Measurements from ENCODE around the gene SEPTIN14. TPM values are rescaled to one million over a fixed set of nuclear protein-coding genes. Genes with fewer than 3 reads are reported as not detected.
"Not testable (repeated sequence)": the region's sequence is repeated elsewhere in the genome, so short reads cannot be mapped to it uniquely, and the experiment has no call there.

The SEPTIN14 gene
- total RNA-seq, 2 experiments from 2014 or later, result not detected

DNA sequence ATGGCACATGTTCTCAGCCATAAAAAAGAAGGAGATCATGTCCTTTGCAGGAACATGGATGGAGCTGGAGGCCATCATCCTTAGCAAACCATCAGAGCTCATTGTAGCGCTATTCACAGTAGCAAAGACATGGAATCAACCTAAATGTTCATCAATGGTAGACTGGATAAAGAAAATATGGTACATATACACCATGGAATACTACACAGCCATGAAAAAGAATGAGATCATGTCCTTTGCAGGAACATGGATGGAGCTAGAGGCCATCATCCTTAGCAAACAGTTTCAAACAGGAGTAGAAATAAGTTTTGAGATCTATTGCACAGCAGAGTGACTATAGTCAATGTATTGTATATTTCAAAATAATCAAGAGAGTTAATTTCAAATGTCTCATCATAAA is 17.4 kb downstream of the SEPTIN14 start:
- H3K4me3 Mint-ChIP-seq; H3K27ac Mint-ChIP-seq; H3K9me3 Mint-ChIP-seq; POLR2A ChIA-PET; H3K36me3 Mint-ChIP-seq; ATAC-seq (ENCODE audit: low read depth); H3K4me1 Mint-ChIP-seq; DNase-seq; H3K27me3 Mint-ChIP-seq: not testable (repeated sequence)

DNA sequence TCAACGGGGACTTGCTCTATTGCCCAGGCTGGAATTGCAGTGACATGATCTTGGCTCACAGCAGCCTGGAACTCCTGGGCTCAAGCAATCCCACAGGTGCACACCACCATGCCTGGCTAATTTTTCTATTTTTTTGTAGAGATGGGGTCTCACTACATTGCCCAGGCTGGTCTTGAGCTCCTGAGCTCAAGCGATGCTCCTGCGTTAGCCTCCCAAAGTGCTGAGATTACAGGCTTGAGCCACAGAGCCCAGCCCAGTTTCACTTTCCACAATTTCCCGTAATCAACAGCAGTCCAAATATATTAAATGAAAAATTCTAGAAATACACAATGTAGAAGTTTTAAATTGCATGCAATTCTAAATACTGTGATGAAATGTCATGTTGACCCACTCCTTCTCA is 24.0 kb downstream of the SEPTIN14 start:
- POLR2A ChIA-PET, result no interaction called here

DNA sequence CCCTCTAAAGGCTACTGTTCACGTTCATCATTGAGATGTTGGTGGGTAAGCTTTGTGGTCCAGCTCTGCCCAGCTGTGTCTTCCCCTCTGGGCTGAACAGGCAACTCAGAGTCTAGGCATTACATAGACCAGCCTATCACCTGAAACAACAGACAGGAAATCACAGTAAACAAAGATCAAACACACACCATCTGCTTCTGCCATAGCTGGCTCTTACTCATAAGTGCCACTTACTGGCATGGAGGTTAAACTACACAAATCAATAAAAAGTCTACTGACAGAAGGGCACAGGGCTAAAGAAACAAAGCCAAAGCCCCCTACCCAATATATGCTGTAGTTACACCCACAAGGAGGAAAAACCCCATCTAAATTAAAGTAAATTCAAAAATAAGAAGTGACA is 35.0 kb downstream of the SEPTIN14 start:
- no peak for DNase-seq
- H3K27me3 Mint-ChIP-seq, result no peaks in the 10 kb centered on the region
- POLR2A ChIA-PET, result no interaction called here

More for the DNA sequence above, 24.0 kb downstream of the SEPTIN14 start:
- H3K4me3 Mint-ChIP-seq, result no peak overlapping the region
- no peak for ATAC-seq (ENCODE audit: low read depth)
- no peaks in the 10 kb centered on the region for H3K4me1 Mint-ChIP-seq
- no peaks in the 10 kb centered on the region for H3K9me3 Mint-ChIP-seq
- no peak for DNase-seq
- H3K36me3 Mint-ChIP-seq, result no peaks in the 10 kb centered on the region
- no peaks in the 10 kb centered on the region for H3K27me3 Mint-ChIP-seq
- H3K27ac Mint-ChIP-seq, result no peak overlapping the region

GRCh38 chr7:55818686-55819085 is 43.9 kb downstream of the SEPTIN14 start:
- H3K27ac Mint-ChIP-seq, result no peak overlapping the region
- H3K9me3 Mint-ChIP-seq, result peaks cover 12% of the 10 kb centered on the region
- no peak overlapping the region for H3K4me3 Mint-ChIP-seq
- POLR2A ChIA-PET, result no interaction called here
- no peaks in the 10 kb centered on the region for H3K27me3 Mint-ChIP-seq
- DNase-seq, result no peak
- no peaks in the 10 kb centered on the region for H3K36me3 Mint-ChIP-seq
- no peaks in the 10 kb centered on the region for H3K4me1 Mint-ChIP-seq
- no peak for ATAC-seq (ENCODE audit: low read depth)

More for the DNA sequence above, 35.0 kb downstream of the SEPTIN14 start:
- H3K9me3 Mint-ChIP-seq, result peaks cover 13% of the 10 kb centered on the region
- no peak for ATAC-seq (ENCODE audit: low read depth)
- H3K4me1 Mint-ChIP-seq, result no peaks in the 10 kb centered on the region
- H3K27ac Mint-ChIP-seq, result no peak overlapping the region
- H3K4me3 Mint-ChIP-seq, result no peak overlapping the region
- no peaks in the 10 kb centered on the region for H3K36me3 Mint-ChIP-seq

GRCh38 chr7:55797260-55797659 is 65.3 kb downstream of the SEPTIN14 start:
- H3K36me3 Mint-ChIP-seq; H3K4me1 Mint-ChIP-seq; ATAC-seq (ENCODE audit: low read depth); POLR2A ChIA-PET; DNase-seq; H3K27ac Mint-ChIP-seq; H3K27me3 Mint-ChIP-seq; H3K4me3 Mint-ChIP-seq: not testable (repeated sequence)
- H3K9me3 Mint-ChIP-seq, result peaks cover 10% of the 10 kb centered on the region

- Mint-ChIP-seq H3K36me3 (no peaks in the 10 kb centered on the region), H3K4me1 (no peaks in the 10 kb centered on the region), H3K4me3 (no peak overlapping the region), H3K9me3 (peaks cover 10% of the 10 kb centered on the region), H3K27me3 (no peaks in the 10 kb centered on the region), H3K27ac (no peak overlapping the region)
- no peak for ATAC-seq (ENCODE audit: low read depth)
- DNase-seq, result no peak
- POLR2A ChIA-PET, result no interaction called here
These were observed 68.0 kb downstream of the SEPTIN14 start for GRCh38 chr7:55794527-55794926.

DNA sequence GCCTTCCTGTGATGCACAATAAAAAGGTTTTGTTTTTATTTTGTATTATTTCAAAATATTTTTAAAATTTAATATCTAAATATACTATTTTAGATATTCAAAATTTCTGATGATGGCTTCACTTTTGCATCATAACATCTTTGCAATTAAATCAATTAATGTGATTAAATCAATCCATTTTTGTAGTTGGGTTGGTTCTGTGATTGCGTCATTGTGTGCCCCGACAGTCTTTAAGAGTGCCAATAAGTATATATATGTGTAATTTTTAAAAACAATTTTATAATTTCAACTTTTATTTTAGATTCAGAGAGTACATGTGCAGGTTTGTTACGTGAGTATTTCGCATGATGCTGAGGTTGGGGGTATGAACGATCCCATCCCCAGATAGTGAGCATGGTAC is 70.5 kb downstream of the SEPTIN14 start:
- peaks cover 7% of the 10 kb centered on the region for H3K9me3 Mint-ChIP-seq

DNA sequence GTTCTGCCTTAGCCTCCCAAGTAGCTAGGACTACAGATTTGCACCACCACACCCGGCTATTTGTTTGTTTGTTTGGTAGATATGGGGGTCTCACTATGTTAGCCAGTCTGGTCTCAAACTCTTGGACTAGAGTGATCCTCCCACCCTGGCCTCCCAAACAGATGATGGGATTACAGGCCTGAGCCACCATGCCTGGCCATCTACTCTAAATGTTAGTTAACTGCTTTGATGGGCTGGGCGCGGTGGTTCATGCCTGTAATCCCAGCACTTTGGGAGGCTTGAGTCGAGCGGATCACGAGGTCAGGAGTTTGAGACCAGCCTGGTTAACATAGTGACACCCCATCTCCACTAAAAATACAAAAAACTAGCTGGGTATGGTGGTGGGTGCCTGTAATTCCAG is 74.8 kb downstream of the SEPTIN14 start:
- DNase-seq (no peak), ATAC-seq (ENCODE audit: low read depth) (no peak)
- H3K9me3 Mint-ChIP-seq, result no peaks in the 10 kb centered on the region
- peaks cover 2% of the 10 kb centered on the region for H3K27me3 Mint-ChIP-seq
- POLR2A ChIA-PET, result no interaction called here
- H3K36me3 Mint-ChIP-seq, result no peaks in the 10 kb centered on the region
- H3K4me1 Mint-ChIP-seq, result no peaks in the 10 kb centered on the region
- no peak overlapping the region for H3K27ac Mint-ChIP-seq
- no peak overlapping the region for H3K4me3 Mint-ChIP-seq

More for the DNA sequence above, 70.5 kb downstream of the SEPTIN14 start:
- Mint-ChIP-seq H3K27me3 (no peaks in the 10 kb centered on the region), H3K4me3 (no peak overlapping the region), H3K4me1 (no peaks in the 10 kb centered on the region), H3K36me3 (no peaks in the 10 kb centered on the region), H3K27ac (no peak overlapping the region)
- ATAC-seq (ENCODE audit: low read depth) (no peak), DNase-seq (no peak)
- POLR2A ChIA-PET, result no interaction called here

- Mint-ChIP-seq H3K4me3 (no peak overlapping the region), H3K27ac (no peak overlapping the region), H3K4me1 (no peaks in the 10 kb centered on the region), H3K9me3 (no peaks in the 10 kb centered on the region), H3K36me3 (no peaks in the 10 kb centered on the region), H3K27me3 (peaks cover 2% of the 10 kb centered on the region)
- DNase-seq (no peak), ATAC-seq (ENCODE audit: low read depth) (no peak)
- POLR2A ChIA-PET, result no interaction called here
These were observed 75.7 kb downstream of the SEPTIN14 start for GRCh38 chr7:55786901-55787300.

DNA sequence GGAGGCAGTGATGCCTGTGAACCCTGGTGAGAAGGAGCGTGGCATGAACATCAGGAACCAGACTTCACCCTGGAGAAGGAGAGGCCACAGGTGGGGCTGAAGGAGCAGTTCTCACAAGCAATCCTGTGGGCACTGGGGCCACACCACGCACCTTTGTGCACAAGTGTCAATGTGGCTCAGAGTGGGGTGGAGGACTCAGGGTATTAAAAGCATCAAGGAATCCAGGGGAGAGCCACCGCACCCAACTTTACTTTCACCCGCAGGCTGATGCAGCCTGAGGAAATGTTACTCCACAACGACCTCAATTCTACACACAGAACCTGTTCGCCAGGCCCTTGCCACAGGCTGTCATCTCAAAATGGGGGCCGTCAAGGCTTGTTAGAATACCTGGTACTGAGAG is 77.1 kb downstream of the SEPTIN14 start:
- H3K4me1 Mint-ChIP-seq; DNase-seq; H3K36me3 Mint-ChIP-seq; ATAC-seq (ENCODE audit: low read depth); H3K27me3 Mint-ChIP-seq; POLR2A ChIA-PET; H3K27ac Mint-ChIP-seq; H3K9me3 Mint-ChIP-seq; H3K4me3 Mint-ChIP-seq: not testable (repeated sequence)

- ATAC-seq (ENCODE audit: low read depth) (no peak), DNase-seq (no peak)
- Mint-ChIP-seq H3K4me1 (no peaks in the 10 kb centered on the region), H3K4me3 (no peak overlapping the region), H3K27me3 (peaks cover 2% of the 10 kb centered on the region), H3K9me3 (no peaks in the 10 kb centered on the region), H3K27ac (no peak overlapping the region), H3K36me3 (no peaks in the 10 kb centered on the region)
- POLR2A ChIA-PET, result no interaction called here
These were observed 78.4 kb downstream of the SEPTIN14 start for GRCh38 chr7:55784151-55784550.

GRCh38 chr7:55778631-55779030 is 83.9 kb downstream of the SEPTIN14 start:
- ATAC-seq (ENCODE audit: low read depth) (no peak), DNase-seq (no peak)
- Mint-ChIP-seq H3K27me3 (peaks cover 2% of the 10 kb centered on the region), H3K36me3 (no peaks in the 10 kb centered on the region), H3K9me3 (no peaks in the 10 kb centered on the region), H3K27ac (no peak overlapping the region), H3K4me3 (no peak overlapping the region), H3K4me1 (no peaks in the 10 kb centered on the region)
- POLR2A ChIA-PET, result no interaction called here

DNA sequence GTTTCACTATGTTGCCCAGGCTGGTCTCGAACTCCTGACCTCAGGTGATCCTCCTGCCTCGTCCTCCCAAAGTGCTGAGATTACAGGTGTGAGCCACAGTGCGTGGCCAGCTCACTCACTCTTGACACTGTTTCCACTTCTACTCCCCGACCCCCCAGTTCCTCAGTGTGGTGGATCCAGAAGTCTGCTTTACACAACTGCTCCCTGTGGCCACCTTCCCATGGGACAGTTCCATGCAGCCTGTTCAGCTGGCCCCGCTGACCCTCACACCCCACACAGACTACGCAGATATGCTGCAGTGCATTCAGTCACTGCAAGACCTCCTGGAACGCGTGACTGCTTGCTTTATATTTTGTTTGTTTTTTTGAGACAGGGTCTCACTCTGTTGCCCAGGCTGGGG is 86.4 kb downstream of the SEPTIN14 start:
- ATAC-seq (ENCODE audit: low read depth) (no peak), DNase-seq (no peak)
- POLR2A ChIA-PET, result no interaction called here
- H3K4me3 Mint-ChIP-seq, result no peak overlapping the region
- no peaks in the 10 kb centered on the region for H3K36me3 Mint-ChIP-seq
- H3K4me1 Mint-ChIP-seq, result no peaks in the 10 kb centered on the region
- H3K27ac Mint-ChIP-seq, result no peak overlapping the region
- H3K27me3 Mint-ChIP-seq, result no peaks in the 10 kb centered on the region
- no peaks in the 10 kb centered on the region for H3K9me3 Mint-ChIP-seq

DNA sequence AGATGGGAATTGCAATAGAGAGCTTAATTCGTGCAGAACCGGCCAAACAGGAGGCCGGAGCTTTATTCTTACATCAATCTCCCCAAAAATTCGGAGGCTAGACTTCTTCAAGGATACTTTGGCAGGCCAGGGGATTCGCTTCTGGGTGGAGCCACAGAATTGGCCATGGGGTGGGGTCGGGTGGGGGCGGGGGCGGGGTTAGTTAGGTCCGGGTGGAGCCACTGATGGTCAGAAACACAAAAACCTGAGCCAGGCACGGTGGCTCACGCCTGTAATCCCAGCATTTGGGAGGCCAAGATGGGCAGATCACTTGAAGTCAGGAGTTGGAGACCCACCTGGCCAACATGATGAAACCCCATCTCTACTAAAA is 87.5 kb downstream of the SEPTIN14 start:
- H3K9me3 Mint-ChIP-seq, result no peaks in the 10 kb centered on the region
- POLR2A ChIA-PET, result no interaction called here
- no peaks in the 10 kb centered on the region for H3K4me1 Mint-ChIP-seq
- H3K36me3 Mint-ChIP-seq, result no peaks in the 10 kb centered on the region
- H3K4me3 Mint-ChIP-seq, result no peak overlapping the region
- H3K27ac Mint-ChIP-seq, result no peak overlapping the region
- DNase-seq, result no peak
- no peaks in the 10 kb centered on the region for H3K27me3 Mint-ChIP-seq
- no peak for ATAC-seq (ENCODE audit: low read depth)

- H3K36me3 Mint-ChIP-seq, result no peaks in the 10 kb centered on the region
- no peak for DNase-seq
- H3K4me1 Mint-ChIP-seq, result no peaks in the 10 kb centered on the region
- no peaks in the 10 kb centered on the region for H3K9me3 Mint-ChIP-seq
- POLR2A ChIA-PET, result no interaction called here
- no peak for ATAC-seq (ENCODE audit: low read depth)
- H3K27ac Mint-ChIP-seq, result no peak overlapping the region
- no peaks in the 10 kb centered on the region for H3K27me3 Mint-ChIP-seq
- no peak overlapping the region for H3K4me3 Mint-ChIP-seq
These were observed 88.1 kb downstream of the SEPTIN14 start for GRCh38 chr7:55774327-55775050.

Data from activated naive CD8-positive, alpha-beta T cell treated with anti-CD3 and anti-CD28 coated beads, Interleukin-2, amount 10 ng/mL, durations not matched to agents 7 days and 5 days (primary cell).